Mesenchymal stem cell (in vitro differentiated cells and primary cell): ENCODE results near the gene DRD1.

Source experiments
- DNase-seq: peaks from one replicate; pipeline ENCODE4 v3.0.0-alpha.2; 2013
- H2AFZ ChIP-seq: one replicate; pipeline ENCODE4 v1.6.1; 2013; ENCODE audit warnings: low read depth, mild to moderate bottlenecking, control low read depth, inconsistent platforms, low read length, moderate library complexity
- H2AK5ac ChIP-seq: 2 replicates; pipeline ENCODE4 v1.6.1; 2013; ENCODE audit warnings: low read length, moderate library complexity, mild to moderate bottlenecking, inconsistent platforms; ENCODE audit not compliant: severe bottlenecking
- H2BK120ac ChIP-seq: one replicate; pipeline ENCODE4 v1.6.1; 2013; ENCODE audit warnings: low read depth, mild to moderate bottlenecking, inconsistent platforms, low read length, moderate library complexity
- H2BK12ac ChIP-seq, 2 experiments: one replicate each; pipeline ENCODE4 v1.6.1; 2013; ENCODE audit warnings: inconsistent platforms in 2 of 2, low read length in 2 of 2, mild to moderate bottlenecking in 2 of 2, moderate library complexity in 2 of 2, control low read depth in 1 of 2
- H2BK15ac ChIP-seq: one replicate; pipeline ENCODE4 v1.6.1; 2013; ENCODE audit warnings: mild to moderate bottlenecking, low read depth, inconsistent platforms; ENCODE audit not compliant: poor library complexity, severe bottlenecking
- H2BK5ac ChIP-seq: 2 replicates; pipeline ENCODE4 v1.6.1; 2013; ENCODE audit warnings: low read depth, mild to moderate bottlenecking, low read length, control low read depth, inconsistent platforms; ENCODE audit not compliant: poor library complexity, severe bottlenecking
- H3K14ac ChIP-seq, 2 experiments: one replicate each; pipeline ENCODE4 v1.6.1; 2013; ENCODE audit warnings: inconsistent platforms in 2 of 2, low read length in 2 of 2, control low read depth in 1 of 2, mild to moderate bottlenecking in 1 of 2, moderate library complexity in 1 of 2
- H3K18ac ChIP-seq, 2 experiments: one replicate each; pipeline ENCODE4 v1.6.1; 2013; ENCODE audit warnings: inconsistent platforms in 2 of 2, low read length in 2 of 2, control low read depth in 1 of 2, low read depth in 1 of 2, mild to moderate bottlenecking in 1 of 2
- H3K23ac ChIP-seq, 2 experiments: one replicate each; pipeline ENCODE4 v1.6.1; 2013; ENCODE audit warnings: inconsistent platforms in 2 of 2, low read length in 2 of 2, mild to moderate bottlenecking in 2 of 2, moderate library complexity in 2 of 2, control low read depth in 1 of 2
- H3K27ac ChIP-seq: 2 replicates; pipeline ENCODE4 v1.5.1; 2013; ENCODE audit warnings: mild to moderate bottlenecking, moderate library complexity, low read length, control low read depth, inconsistent platforms; ENCODE audit not compliant: poor library complexity, severe bottlenecking
- H3K27me3 ChIP-seq, 2 experiments: 2 replicates each; pipeline versions ENCODE4 v1.6.1 to v1.7.0; 2013; ENCODE audit warnings: low read length in 2 of 2, mild to moderate bottlenecking in 2 of 2, moderate library complexity in 2 of 2, control low read depth in 1 of 2, inconsistent platforms in 1 of 2; ENCODE audit not compliant: control insufficient read depth in 1 of 2, insufficient read depth in 1 of 2
- H3K36me3 ChIP-seq, 2 experiments: 2 replicates each; pipeline versions ENCODE4 v1.6.1 to v1.7.0; 2013; ENCODE audit warnings: low read length in 2 of 2, control low read depth in 1 of 2, inconsistent platforms in 1 of 2, low read depth in 1 of 2, mild to moderate bottlenecking in 1 of 2; ENCODE audit not compliant: insufficient read depth in 2 of 2, control insufficient read depth in 1 of 2
- H3K4ac ChIP-seq, 2 experiments: one replicate each; pipeline ENCODE4 v1.6.1; 2013; ENCODE audit warnings: inconsistent platforms in 2 of 2, low read length in 2 of 2, mild to moderate bottlenecking in 2 of 2, moderate library complexity in 2 of 2, control low read depth in 1 of 2, low read depth in 1 of 2
- H3K4me1 ChIP-seq: 2 replicates; pipeline ENCODE4 v1.6.1; 2013; ENCODE audit warnings: low read depth, low read length, control low read depth; ENCODE audit not compliant: control insufficient read depth, insufficient read depth
- H3K4me2 ChIP-seq: 2 replicates; pipeline ENCODE4 v1.6.1; 2013; ENCODE audit warnings: low read length, mild to moderate bottlenecking, inconsistent platforms; ENCODE audit not compliant: poor library complexity, severe bottlenecking
- H3K4me3 ChIP-seq, 2 experiments: 2 replicates each; pipeline versions ENCODE4 v1.5.1 to v1.7.0; 2013; ENCODE audit warnings: low read length in 2 of 2, mild to moderate bottlenecking in 2 of 2, control low read depth in 1 of 2, low read depth in 1 of 2; ENCODE audit not compliant: insufficient read depth in 1 of 2
- H3K79me1 ChIP-seq: replicated peaks from 2 replicates; pipeline ENCODE4 v1.6.1; 2013; ENCODE audit warnings: mild to moderate bottlenecking, control low read depth, low read length, inconsistent platforms; ENCODE audit not compliant: poor library complexity, severe bottlenecking
- H3K9ac ChIP-seq: 2 replicates; pipeline ENCODE4 v1.7.0; 2013; ENCODE audit warnings: mild to moderate bottlenecking, low read length, moderate library complexity
- H3K9me3 ChIP-seq: 2 replicates; pipeline ENCODE4 v1.7.0; 2013; ENCODE audit warnings: mild to moderate bottlenecking, low read length; ENCODE audit not compliant: control insufficient read depth
- H4K8ac ChIP-seq: one replicate; pipeline ENCODE4 v1.6.1; 2013; ENCODE audit warnings: inconsistent platforms, mild to moderate bottlenecking, low read length, moderate library complexity
- H4K91ac ChIP-seq: one replicate; pipeline ENCODE4 v1.6.1; 2013; ENCODE audit warnings: mild to moderate bottlenecking, low read length, inconsistent platforms
- WGBS: methylation state at CpG from one replicate; pipeline ENCODE4 v1.1.7; 2013; ENCODE audit warnings: mixed read lengths; 5-methylcytosine and 5-hydroxymethylcytosine counted together

Gene DRD1

DNA sequence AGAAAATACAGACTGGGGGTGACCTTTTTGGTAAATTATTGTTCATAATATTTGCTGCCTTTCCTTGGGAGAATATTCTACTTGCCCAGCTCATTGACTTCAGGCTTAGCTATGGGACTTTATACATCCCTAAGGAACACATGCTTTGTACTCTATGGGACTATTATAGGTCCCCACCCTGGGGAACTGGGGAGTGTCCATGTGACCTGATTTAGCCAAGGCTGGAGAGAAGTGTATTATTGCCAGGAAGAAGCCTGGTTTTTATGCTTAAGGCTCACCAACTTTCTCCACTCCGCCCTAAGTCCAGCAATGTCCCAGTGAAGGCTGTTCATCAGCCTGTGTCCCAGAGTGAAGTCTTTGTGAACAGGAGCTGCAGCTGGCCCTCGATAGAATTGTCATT, 16.6 kb upstream of the DRD1 start:
- H3K27ac ChIP-seq, result no peak overlapping the region
- H4K91ac ChIP-seq, result no peak overlapping the region
- no peaks in the 10 kb centered on the region for H3K4me1 ChIP-seq
- no peak overlapping the region for H3K9ac ChIP-seq
- no peak overlapping the region for H2BK15ac ChIP-seq
- DNase-seq, result no peak
- no peak overlapping the region for H3K4me3 ChIP-seq
- no peak overlapping the region for H2BK120ac ChIP-seq
- no peak overlapping the region for H3K4ac ChIP-seq
- H2AK5ac ChIP-seq, result no peak overlapping the region
- 70% methylated on average over 2 of the region's 2 CpGs for WGBS
- no peak overlapping the region for H2BK5ac ChIP-seq
- H3K36me3 ChIP-seq, result no peaks in the 10 kb centered on the region
- H3K4me2 ChIP-seq, result no peak overlapping the region
- no peak overlapping the region for H4K8ac ChIP-seq
- no peak overlapping the region for H3K14ac ChIP-seq
- no peaks in the 10 kb centered on the region for H3K9me3 ChIP-seq
- no peaks in the 10 kb centered on the region for H3K79me1 ChIP-seq
- H3K18ac ChIP-seq, result no peak overlapping the region
- H2BK12ac ChIP-seq, result no peak overlapping the region
- H3K27me3 ChIP-seq, result peaks cover 0 to 38% of the 10 kb centered on the region in 2 experiments
- H3K23ac ChIP-seq, result no peak overlapping the region
- no peak overlapping the region for H2AFZ ChIP-seq

DNA sequence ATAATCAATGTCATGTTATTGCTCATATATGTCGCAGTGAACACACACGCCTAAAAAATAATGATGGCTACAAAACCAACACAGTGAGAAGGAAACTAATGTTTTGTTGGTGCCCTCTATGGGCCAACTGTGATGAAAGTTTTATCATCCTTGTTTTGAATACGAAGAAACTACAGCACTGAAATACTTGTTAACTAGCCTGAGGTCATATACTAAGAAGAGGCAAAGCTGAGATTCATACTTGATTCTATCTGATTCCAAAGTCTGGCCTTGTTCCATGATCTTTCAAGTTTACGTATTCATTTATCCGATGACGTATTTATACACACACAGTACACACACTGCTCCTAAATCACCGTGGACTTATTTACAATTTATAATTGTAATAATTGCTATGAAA, 16.1 kb upstream of the DRD1 start:
- H3K14ac ChIP-seq, result no peak overlapping the region
- H3K4me1 ChIP-seq, result no peaks in the 10 kb centered on the region
- no peaks in the 10 kb centered on the region for H3K9me3 ChIP-seq
- H2BK12ac ChIP-seq, result no peak overlapping the region
- H3K4ac ChIP-seq, result no peak overlapping the region
- no peak for DNase-seq
- no peak overlapping the region for H4K8ac ChIP-seq
- 79% methylated on average over 6 of the region's 7 CpGs for WGBS
- no peak overlapping the region for H3K4me3 ChIP-seq
- no peak overlapping the region for H4K91ac ChIP-seq
- no peaks in the 10 kb centered on the region for H3K36me3 ChIP-seq
- peaks cover 0 to 42% of the 10 kb centered on the region in 2 experiments for H3K27me3 ChIP-seq
- H2BK5ac ChIP-seq, result no peak overlapping the region
- no peak overlapping the region for H3K9ac ChIP-seq
- H3K27ac ChIP-seq, result no peak overlapping the region
- H2BK15ac ChIP-seq, result no peak overlapping the region
- no peak overlapping the region for H3K18ac ChIP-seq
- no peak overlapping the region for H2AK5ac ChIP-seq
- no peak overlapping the region for H3K4me2 ChIP-seq
- H2BK120ac ChIP-seq, result no peak overlapping the region
- H2AFZ ChIP-seq, result no peak overlapping the region
- H3K23ac ChIP-seq, result no peak overlapping the region
- H3K79me1 ChIP-seq, result no peaks in the 10 kb centered on the region

DNA sequence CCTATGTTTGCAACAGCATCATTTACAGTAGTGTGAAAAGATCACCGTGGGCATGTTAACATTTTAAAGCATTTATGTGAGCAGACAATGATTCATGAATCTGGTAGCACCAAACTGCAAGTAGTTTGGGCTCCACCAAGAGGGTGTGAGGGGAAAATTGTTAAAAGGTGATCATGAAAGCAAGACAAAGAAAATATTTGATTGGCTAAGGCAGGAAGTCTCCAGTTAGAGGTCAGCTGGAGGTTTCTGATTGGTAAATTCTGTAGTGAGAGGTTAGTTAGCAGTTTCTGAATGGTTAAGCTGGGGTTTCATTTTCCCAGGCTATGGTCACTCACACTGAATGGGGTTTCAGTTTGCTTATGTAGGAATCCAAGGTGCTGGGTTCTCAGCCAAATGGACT, 13.5 kb upstream of the DRD1 start:
- Histone ChIP-seq H3K4me2 (no peak overlapping the region), H3K4me3 (no peak overlapping the region), H3K9me3 (no peaks in the 10 kb centered on the region), H2BK15ac (no peak overlapping the region), H2AK5ac (no peak overlapping the region), H3K23ac (no peak overlapping the region), H2BK120ac (no peak overlapping the region), H2BK5ac (no peak overlapping the region), H4K8ac (no peak overlapping the region), H3K27ac (no peak overlapping the region), H3K27me3 (peaks cover 4 to 51% of the 10 kb centered on the region in 2 experiments), H3K18ac (no peak overlapping the region), H2AFZ (no peak overlapping the region), H3K4ac (no peak overlapping the region), H3K4me1 (no peaks in the 10 kb centered on the region), H3K36me3 (no peaks in the 10 kb centered on the region), H3K79me1 (no peaks in the 10 kb centered on the region), H4K91ac (no peak overlapping the region), H3K14ac (no peak overlapping the region), H2BK12ac (no peak overlapping the region), H3K9ac (no peak overlapping the region)
- DNase-seq, result no peak
- 83% methylated on average over 1 of the region's 1 CpG for WGBS

GRCh38 chr5:175456105-175456742, 12.2 kb upstream of the DRD1 start:
- no peak overlapping the region for H2BK120ac ChIP-seq
- H3K27ac ChIP-seq, result no peak overlapping the region
- H2BK15ac ChIP-seq, result no peak overlapping the region
- H3K14ac ChIP-seq, result no peak overlapping the region
- H2AFZ ChIP-seq, result no peak overlapping the region
- H3K23ac ChIP-seq, result no peak overlapping the region
- H2AK5ac ChIP-seq, result no peak overlapping the region
- H3K9me3 ChIP-seq, result no peaks in the 10 kb centered on the region
- H3K4me3 ChIP-seq, result no peak overlapping the region
- H3K36me3 ChIP-seq, result no peaks in the 10 kb centered on the region
- H3K18ac ChIP-seq, result no peak overlapping the region
- no peak overlapping the region for H2BK5ac ChIP-seq
- peaks cover 8 to 63% of the 10 kb centered on the region in 2 experiments for H3K27me3 ChIP-seq
- no peak overlapping the region for H2BK12ac ChIP-seq
- H3K4me2 ChIP-seq, result no peak overlapping the region
- no peak for DNase-seq
- H3K79me1 ChIP-seq, result no peaks in the 10 kb centered on the region
- H3K4me1 ChIP-seq, result no peaks in the 10 kb centered on the region
- H4K91ac ChIP-seq, result no peak overlapping the region
- WGBS, result 78% methylated on average over 9 of the region's 11 CpGs
- H3K9ac ChIP-seq, result no peak overlapping the region
- H4K8ac ChIP-seq, result no peak overlapping the region
- H3K4ac ChIP-seq, result no peak overlapping the region
